NK-92 treated with Interleukin-12 subunit alpha and Interleukin-12 subunit beta, amount 100 ng/mL, for 24 hours (cell line): Measurements from ENCODE around the gene GJA1.
"Not testable (repeated sequence)": the region's sequence is repeated elsewhere in the genome, so short reads cannot be mapped to it uniquely, and the experiment has no call there.

Experiments used
- DNase-seq: peaks from one replicate; lab custom pipeline; 2025; lab: John Stamatoyannopoulos, UW

The GJA1 gene

DNA sequence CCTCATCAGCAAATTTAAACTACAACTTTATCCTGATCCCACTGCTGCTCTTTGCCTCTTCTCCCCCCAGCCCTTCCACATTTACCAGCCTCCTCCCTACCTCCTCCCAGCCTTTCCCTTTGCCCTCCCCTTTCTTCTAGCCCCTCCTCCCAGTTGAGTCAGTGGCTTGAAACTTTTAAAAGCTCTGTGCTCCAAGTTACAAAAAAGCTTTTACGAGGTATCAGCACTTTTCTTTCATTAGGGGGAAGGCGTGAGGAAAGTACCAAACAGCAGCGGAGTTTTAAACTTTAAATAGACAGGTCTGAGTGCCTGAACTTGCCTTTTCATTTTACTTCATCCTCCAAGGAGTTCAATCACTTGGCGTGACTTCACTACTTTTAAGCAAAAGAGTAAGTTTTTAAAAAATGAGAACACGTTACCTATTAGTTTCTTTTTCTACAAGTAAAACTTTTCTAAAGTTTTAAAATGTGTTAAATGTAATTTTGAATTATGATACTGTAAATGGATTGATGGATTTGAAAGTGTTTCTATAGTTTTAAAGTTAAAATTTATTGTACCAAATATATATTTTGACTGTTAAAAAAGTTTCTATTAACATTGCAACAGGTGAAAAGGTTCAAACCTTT is at the start of gene GJA1:
GJA1 (plus strand) TSS at position 203 of the 626 bp plus-strand sequence. CDS start 11,202 bp downstream, outside the sequence.
- DNase-seq: no peak

GRCh38 chr6:121386551-121386950 is 48.9 kb upstream of the GJA1 start:
- DNase-seq: not testable (repeated sequence)

- DNase-seq: no peak
Measured at GRCh38 chr6:121389419-121389818, 46.0 kb upstream of the GJA1 start.

DNA sequence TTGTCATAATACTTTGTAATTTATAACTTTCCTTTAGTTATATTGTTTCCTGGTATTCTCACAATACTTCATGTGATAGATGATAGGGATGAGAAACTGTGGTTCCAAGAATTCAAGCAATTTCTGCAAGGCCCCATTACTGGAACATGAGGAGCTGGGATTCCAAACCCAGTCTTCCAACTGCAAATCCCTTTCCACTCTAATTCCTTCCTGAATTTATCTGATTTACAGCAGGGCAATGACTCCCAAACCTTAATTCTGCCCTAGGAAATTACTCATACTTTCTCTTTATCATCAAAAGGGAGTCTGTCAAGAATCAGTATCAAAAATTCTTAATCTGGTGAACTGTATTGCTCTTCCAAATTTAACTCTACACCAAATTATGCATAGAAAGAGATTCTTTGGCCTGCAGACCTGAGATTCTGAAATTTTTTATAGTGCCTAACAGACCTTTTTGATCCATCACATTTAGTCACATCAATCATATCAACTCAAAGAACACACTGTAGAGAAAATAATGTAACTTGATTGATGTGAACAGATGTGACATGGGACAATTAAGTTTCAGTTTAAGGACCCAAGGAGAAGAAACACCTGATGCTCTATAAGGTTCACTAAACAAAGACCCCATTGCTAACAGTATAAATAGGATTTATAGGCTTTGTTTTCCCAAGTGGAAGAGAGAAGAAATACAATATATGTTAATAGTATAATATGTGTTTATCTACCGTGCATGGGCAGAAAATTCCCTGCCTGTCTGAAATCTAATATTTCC is 41.5 kb upstream of the GJA1 start:
- no peak for DNase-seq

- no peak for DNase-seq
Measured at GRCh38 chr6:121395736-121396135, 39.7 kb upstream of the GJA1 start.

DNA sequence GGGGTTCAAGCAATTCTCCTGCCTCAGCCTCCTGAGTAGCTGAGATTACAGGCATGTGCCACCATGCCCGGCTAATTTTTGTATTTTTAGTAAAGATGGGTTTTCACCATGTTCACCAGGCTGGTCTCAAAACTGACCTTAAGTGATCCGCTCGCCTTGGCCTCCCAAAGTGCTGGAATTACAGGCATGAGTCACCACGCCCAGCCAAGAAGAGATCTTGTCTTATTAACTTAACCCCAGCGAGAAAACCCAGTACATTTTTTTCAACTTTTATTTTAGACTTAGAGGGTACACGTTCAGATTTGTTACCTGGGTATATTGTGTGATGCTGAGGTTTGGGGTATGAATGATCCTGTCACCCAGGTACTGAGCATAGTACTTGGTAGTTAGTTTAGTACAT is 38.3 kb upstream of the GJA1 start:
- not testable (repeated sequence) for DNase-seq

DNA sequence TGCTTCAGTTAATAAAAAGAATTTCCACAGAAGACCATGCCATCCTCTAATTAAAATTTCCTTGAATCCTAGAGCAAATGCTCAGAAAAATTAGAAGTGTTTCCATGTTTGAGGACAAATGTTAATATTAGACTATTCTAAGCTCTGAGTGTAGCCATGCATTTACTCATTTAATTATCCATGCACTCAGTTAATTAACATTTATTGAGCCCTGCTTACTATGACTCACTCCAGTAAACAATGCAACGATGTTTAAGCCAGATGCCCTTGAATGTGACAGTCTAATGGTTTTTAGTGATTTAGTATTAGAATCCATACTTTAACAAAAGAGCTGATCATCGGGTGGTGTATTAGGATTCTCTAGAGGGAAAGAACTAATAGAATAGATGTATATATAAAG is 37.3 kb upstream of the GJA1 start:
- no peak for DNase-seq

DNA sequence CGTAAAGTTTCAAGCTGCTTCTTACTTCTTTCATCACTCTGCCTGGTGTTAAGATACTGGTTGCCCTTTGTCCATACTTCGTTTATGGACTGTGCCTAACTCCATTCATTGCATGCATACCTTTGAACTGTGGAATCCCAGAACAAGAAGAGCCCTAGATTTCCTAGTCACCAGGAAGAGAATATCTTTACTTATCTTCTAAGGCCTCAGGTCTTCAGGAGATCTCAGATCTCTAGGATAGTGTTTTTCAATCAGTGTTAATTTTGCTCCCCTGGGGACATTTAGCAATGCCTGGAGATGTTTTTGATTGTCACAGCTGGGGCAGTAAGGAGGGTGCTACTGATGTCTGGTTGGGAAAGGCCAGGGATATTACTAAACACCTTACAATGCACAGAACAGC is 35.5 kb upstream of the GJA1 start:
- DNase-seq: no peak

GRCh38 chr6:121403964-121404363 is 31.5 kb upstream of the GJA1 start:
- no peak for DNase-seq

GRCh38 chr6:121405306-121405705 is 30.1 kb upstream of the GJA1 start:
- no peak for DNase-seq

GRCh38 chr6:121408321-121408720 is 27.1 kb upstream of the GJA1 start:
- no peak for DNase-seq

DNA sequence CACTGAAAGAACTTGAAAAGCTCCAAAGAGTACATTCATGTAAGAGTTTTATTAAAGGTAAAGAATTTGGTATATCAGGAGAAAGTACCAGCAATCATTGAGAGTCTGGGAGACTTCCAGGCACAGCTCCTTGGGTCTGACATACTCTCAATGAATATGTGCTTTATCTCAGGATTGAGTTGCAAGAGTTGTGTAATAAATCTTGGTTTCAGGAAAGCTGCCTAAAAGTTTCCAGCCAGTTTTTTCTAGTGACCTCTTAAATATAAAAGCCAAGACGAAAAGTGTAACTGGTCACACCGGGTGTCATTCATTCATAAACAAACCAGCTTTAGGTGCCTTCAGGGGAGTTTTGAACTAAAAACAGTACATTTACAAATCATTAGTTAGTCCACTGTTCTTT is 21.6 kb upstream of the GJA1 start:
- DNase-seq: no peak

GRCh38 chr6:121418346-121418745 is 17.1 kb upstream of the GJA1 start:
- DNase-seq: no peak

GRCh38 chr6:121426686-121427085 is 8.8 kb upstream of the GJA1 start:
- DNase-seq: no peak

DNA sequence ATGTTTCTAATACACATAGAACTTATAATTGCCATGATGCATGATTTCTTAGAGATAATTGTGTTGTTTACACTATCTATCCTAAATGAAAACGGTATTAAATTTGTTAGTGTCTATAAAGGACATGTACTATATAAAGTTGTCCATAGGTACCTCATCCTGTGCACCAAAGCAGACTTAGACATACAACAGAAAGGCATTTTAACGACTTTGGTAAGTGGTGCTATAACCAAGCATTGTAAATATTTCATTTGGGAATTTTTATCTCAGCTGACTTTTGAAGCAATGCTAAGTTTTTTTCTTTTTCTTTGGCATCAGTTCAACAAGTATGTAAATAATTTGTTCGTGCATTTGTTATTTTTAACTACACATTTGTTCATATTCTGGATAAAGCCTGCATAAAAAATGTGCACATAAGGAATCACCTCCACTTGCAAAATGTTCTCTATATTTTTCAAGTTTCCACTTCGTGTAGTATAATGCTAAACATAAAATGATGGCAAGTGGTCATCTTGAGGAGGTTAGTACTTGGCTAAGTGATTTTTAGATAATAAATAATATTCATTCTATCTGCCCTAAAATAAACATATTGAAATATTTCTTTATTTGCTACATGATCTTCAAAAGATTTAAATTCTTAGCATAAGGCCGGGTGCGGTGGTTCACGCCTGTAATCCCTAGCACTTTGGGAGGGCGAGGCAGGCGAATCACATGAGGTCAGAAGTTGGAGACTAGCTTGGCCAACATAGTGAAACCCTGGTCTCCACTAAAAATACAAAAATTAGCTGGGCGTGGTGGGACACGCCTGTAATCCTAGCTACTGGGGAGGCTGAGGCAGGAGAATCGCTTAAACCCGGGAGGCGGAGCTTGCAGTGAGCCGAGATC is 6.3 kb upstream of the GJA1 start:
- DNase-seq: no peak

- no peak for DNase-seq
Measured at GRCh38 chr6:121430514-121431460, 4.7 kb upstream of the GJA1 start.

DNA sequence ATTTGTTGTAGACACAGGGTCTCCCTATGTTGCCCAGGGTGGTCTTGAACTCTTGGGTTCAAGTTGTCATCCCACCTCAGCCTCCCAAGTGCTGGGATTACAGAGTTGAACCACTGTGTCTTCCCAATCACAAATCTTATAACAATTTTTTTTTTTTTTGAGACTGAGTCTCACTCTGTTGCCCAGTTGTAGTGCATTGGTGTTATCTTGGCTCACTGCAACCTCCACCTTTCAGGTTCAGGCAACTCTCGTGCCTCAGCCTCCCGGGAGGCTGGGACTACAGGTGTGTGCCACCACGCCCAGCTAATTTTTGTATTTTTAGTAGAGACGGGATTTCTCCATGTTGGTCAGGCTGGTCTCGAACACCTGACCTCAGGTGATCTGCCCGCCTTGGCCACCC is 3.7 kb upstream of the GJA1 start:
- not testable (repeated sequence) for DNase-seq

DNA sequence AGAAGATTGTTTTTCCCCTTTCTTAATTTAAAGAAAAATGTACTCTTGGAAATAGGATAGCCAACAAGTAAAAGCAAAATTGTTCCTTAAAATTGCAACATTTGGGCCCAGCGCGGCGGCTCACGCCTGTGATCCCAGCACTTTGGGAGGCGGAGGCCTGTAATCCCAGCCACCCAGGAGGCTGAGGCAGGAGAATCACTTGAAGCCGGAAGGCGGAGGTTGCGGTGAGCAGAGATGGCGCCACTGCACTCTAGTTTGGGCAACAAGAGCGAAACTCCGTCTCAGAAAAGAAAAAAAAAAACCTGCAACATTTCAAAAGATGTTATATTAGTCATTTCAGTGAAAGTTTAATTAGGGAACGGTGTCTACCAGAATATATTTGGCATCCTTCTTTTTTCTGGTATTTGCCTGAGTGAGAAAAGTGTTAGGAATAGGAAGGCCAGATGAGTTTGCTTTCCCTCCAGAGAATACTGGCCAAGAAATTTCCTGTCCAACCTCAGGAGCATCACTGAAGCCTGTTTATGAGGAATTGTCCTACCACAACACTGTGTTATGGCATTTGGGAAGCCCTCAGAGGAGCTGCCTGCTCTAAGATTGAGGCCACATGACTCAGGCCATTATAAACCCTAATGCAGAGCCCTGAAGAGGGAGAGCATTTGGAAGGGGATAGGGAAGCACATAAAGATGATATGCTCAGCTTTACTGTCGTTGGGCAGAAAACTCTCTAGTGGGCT is 1.2 kb upstream of the GJA1 start:
- no peak for DNase-seq

- no peak for DNase-seq
Measured at GRCh38 chr6:121436274-121436857, 920 bp downstream of the GJA1 start.
